Lower lobe of right lung (tissue), 2 donors: Measurements from ENCODE around the gene DDX31. TPM values are rescaled to one million over a fixed set of nuclear protein-coding genes. Genes with fewer than 3 reads are reported as not detected.

Source experiments
- ATAC-seq, 2 donors: fragments of 200-7000 bp; cut with Tn5 transposase; one replicate each; pipeline ENCODE4 v1.9.1; 2020 to 2022; ENCODE audit warnings: mild to moderate bottlenecking in 2 of 2, moderate library complexity in 2 of 2
- DNase-seq: peaks from one replicate; pipeline ENCODE4 v3.0.0-alpha.2; 2020
- H3K27ac ChIP-seq: fragments of 200-600 bp; one replicate; pipeline ENCODE4 v1.8.0; 2022
- H3K27me3 ChIP-seq: fragments of 200-600 bp; one replicate; pipeline ENCODE4 v1.8.0; 2022; ENCODE audit warnings: low read depth
- H3K36me3 ChIP-seq: fragments of 200-600 bp; one replicate; pipeline ENCODE4 v1.8.0; 2022; ENCODE audit warnings: mild to moderate bottlenecking
- H3K4me1 ChIP-seq: fragments of 200-600 bp; one replicate; pipeline ENCODE4 v1.8.0; 2022
- H3K4me3 ChIP-seq: fragments of 200-600 bp; one replicate; pipeline ENCODE4 v1.8.0; 2022; ENCODE audit warnings: mild to moderate bottlenecking
- H3K9me3 ChIP-seq: fragments of 200-600 bp; one replicate; pipeline ENCODE4 v1.8.0; 2022
- CTCF ChIP-seq: fragments of 200-600 bp; IDR thresholded peaks from one replicate; pipeline ENCODE4 v1.8.0; 2022; ENCODE audit warnings: antibody characterized with exemption, mild to moderate bottlenecking
- intact Hi-C: fragments of 100-400 bp; cut with DNase I; formaldehyde crosslinking; loops from one replicate; pipeline ENCODE4 v1.11.0; 2022
- total RNA-seq: library from RNA; stranded (reverse); fragmentation: NEBNext Ultra II Directional; extraction: Animal tissue kit (Norgen Biotek cat#: 25700); gene quantifications from one replicate; pipeline ENCODE4 v1.2.1, GENCODE V29; 2021
- donor health status: DM: no; HTN: yes; CAD: no; lungs with severe emphysema.

DDX31 gene
- total RNA-seq, 1 donor from 2014 or later: 14.1 TPM

- Histone ChIP-seq H3K27ac (no peak overlapping the region), H3K4me1 (peaks cover 35% of the 10 kb centered on the region), H3K27me3 (no peaks in the 10 kb centered on the region), H3K4me3 (peak overlapping the region; percentile 100), H3K36me3 (no peaks in the 10 kb centered on the region), H3K9me3 (no peaks in the 10 kb centered on the region)
- no peak for ATAC-seq
- DNase-seq: no peak
- no peak for TF ChIP-seq CTCF
- intact Hi-C loops: no loop called here
Measured at GRCh38 chr9:132671620-132672412, 2.0 kb upstream of the DDX31 start.

DNA sequence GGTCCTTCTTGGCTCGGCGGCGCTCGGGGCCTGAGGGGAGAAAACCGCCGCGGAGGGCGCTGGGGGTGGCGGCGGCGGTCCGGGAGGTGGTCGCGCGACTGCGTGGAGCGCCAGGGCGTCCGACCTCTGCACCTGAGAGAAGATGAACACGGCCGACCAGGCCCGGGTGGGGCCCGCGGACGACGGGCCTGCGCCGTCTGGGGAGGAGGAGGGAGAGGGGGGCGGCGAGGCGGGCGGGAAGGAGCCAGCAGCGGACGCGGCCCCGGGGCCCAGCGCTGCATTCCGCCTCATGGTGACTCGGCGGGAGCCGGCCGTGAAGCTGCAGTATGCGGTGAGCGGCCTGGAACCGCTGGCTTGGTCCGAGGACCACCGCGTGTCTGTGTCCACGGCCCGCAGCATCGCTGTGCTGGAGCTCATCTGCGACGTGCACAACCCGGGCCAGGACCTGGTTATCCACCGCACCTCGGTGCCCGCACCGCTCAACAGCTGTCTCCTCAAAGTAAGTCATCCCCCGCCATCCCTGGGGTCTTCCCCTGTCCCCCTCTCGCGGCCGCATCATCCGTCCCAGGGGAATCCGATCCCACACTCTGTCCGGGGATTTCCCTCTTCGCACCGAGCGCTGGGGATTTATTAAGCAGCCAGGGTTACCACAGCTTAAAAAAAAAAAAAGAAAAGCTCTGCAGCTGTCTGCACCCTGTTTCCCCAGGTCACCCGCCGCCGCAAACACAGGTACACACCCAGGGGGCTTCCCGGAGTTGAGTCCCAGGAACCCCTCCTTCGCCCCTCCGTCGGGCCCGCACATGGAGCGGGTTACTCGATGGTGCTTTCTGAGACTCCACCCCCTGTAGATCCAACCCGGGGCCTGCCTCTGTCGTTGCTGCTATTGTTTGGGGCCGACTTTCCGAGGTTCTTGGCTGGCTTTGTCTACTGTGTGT is 941 bp upstream of the DDX31 start, which contains the start of gene GTF3C4:
Gene GTF3C4, plus strand, starts transcription at position 8 of the 935 bp plus-strand sequence. Its CDS starts 135 bp downstream, at position 143.
- ATAC-seq (peak; percentile 70 to 77), DNase-seq (no peak)
- Histone ChIP-seq H3K27me3 (no peaks in the 10 kb centered on the region), H3K27ac (peak within 1 kb of the TSS; percentile 97), H3K9me3 (no peaks in the 10 kb centered on the region), H3K4me1 (peaks cover 35% of the 10 kb centered on the region), H3K4me3 (peak within 1 kb of the TSS; percentile 100), H3K36me3 (no peaks in the 10 kb centered on the region)
- no peak for TF ChIP-seq CTCF
- intact Hi-C loops: no loop called here

DNA sequence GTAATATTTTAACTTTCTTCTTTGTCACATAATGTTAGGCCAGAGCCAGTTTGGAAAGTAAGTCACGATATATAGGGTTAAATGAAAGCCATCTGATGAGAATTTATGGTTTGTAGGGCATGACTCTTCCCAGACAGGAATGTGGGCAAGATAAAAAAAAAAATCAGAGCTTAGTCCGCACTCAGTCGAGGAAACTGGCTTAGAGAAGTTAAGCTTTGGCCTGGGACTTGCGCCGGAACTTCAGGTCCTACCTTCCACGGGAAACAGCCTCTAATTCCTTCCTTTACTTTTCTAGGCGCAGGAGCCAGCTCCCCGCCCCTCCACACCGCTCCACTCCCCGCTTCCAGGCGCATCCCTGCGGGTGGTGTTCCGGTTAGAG is 475 bp downstream of the DDX31 start:
- no peaks in the 10 kb centered on the region for H3K9me3 ChIP-seq
- DNase-seq (no peak), ATAC-seq (peak; percentile 46 to 56)
- H3K27me3 ChIP-seq: no peaks in the 10 kb centered on the region
- peak overlapping the region; percentile 100 for H3K4me3 ChIP-seq
- intact Hi-C loops: no loop called here
- no peaks in the 10 kb centered on the region for H3K36me3 ChIP-seq
- no peak for TF ChIP-seq CTCF
- H3K4me1 ChIP-seq: peaks cover 35% of the 10 kb centered on the region
- peak overlapping the region; percentile 97 for H3K27ac ChIP-seq

DNA sequence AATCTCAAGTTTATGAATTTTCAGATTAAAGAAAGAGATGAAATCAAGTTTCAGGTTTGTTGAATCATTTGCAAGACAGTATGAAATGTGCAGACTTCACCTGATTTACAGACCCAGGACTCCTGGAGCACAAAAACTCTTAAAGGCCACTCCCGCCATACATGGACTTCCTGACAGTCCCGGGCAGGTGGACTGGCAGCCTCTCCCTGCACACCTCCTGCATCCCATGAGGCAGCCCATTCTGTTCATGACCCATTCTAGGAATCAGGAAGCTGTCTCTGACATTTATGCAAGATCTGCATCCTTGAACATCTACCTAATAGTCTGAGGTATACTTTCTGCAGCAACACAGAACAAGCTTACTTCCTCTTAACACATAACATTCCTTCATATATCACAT is 5.9 kb downstream of the DDX31 start:
- H3K27ac ChIP-seq: no peak overlapping the region
- DNase-seq (no peak), ATAC-seq (no peak)
- intact Hi-C loops: no loop called here
- TF ChIP-seq CTCF: no peak
- H3K9me3 ChIP-seq: no peaks in the 10 kb centered on the region
- no peak overlapping the region for H3K4me3 ChIP-seq
- no peaks in the 10 kb centered on the region for H3K27me3 ChIP-seq
- peaks cover 4% of the 10 kb centered on the region for H3K4me1 ChIP-seq
- H3K36me3 ChIP-seq: peaks cover 36% of the 10 kb centered on the region

DNA sequence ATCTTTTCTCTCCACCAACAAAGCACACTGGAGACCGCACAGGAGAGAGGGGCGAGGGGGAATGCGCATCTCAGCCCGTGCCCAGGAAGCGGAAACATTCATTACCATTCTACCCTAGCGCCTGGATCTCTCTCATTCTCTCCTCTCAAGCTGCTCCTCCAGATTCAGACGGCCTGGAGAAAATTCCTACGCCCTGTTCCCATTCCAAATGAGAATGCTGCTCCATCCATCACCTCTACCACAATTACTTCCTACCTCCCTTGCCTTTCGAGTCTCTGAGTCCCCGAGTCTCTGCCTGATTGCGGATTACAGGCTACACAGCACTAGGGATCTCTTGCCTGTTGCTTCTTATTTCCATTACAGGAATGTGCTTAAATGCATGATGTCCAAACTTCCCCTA is 6.7 kb downstream of the DDX31 start:
- Histone ChIP-seq H3K27me3 (no peaks in the 10 kb centered on the region), H3K27ac (no peak overlapping the region), H3K4me1 (no peaks in the 10 kb centered on the region), H3K36me3 (peaks cover 44% of the 10 kb centered on the region), H3K9me3 (no peaks in the 10 kb centered on the region), H3K4me3 (no peak overlapping the region)
- no peak for DNase-seq
- no peak for ATAC-seq
- intact Hi-C loops: no loop called here
- TF ChIP-seq CTCF: no peak
